Ishikawa (cell line): ENCODE data around the gene RTN1.

Experiments used
- EGR1 ChIP-seq: IDR thresholded peaks from 2 replicates; pipeline ENCODE4 v1.6.1; 2012
- EP300 ChIP-seq: IDR thresholded peaks from 2 replicates; pipeline ENCODE4 v1.6.1; 2012; ENCODE audit warnings: borderline replicate concordance
- REST ChIP-seq: IDR thresholded peaks from 2 replicates; pipeline ENCODE4 v1.6.1; 2012; ENCODE audit warnings: low read depth, mild to moderate bottlenecking
- TCF12 ChIP-seq: IDR thresholded peaks from 2 replicates; pipeline ENCODE4 v1.6.1; 2012; ENCODE audit warnings: low read depth
- YY1 ChIP-seq: IDR thresholded peaks from 2 replicates; pipeline ENCODE4 v1.6.1; 2012; ENCODE audit warnings: low read depth

GRCh38 chr14:59675394-59675793 is 195.2 kb downstream of the RTN1 start:
- no peak for TF ChIP-seq EGR1
- no peak for TF ChIP-seq TCF12
- TF ChIP-seq REST: no peak
- no peak for TF ChIP-seq YY1
- no peak for TF ChIP-seq EP300
